Measurements from ENCODE around the gene IL15RA.

- TF ChIP-seq CTCF (IDR thresholded peaks at IDR 0.05) (no peak), POLR2A (IDR thresholded peaks at IDR 0.05) (no peak)
These were observed 23.7 kb downstream of the IL15RA start for GRCh38 chr10:5953676-5954075.
